GM21786 (cell line): ENCODE measurements around the gene ASB6.
"Not testable (repeated sequence)": the region's sequence is repeated elsewhere in the genome, so short reads cannot be mapped to it uniquely, and the experiment has no call there.

Experiments
- ATAC-seq: cut with Tn5 transposase; IDR thresholded peaks from one replicate; pipeline ENCODE4 v1.9.1; 2021; ENCODE audit not compliant: unreplicated experiment

Gene ASB6

DNA sequence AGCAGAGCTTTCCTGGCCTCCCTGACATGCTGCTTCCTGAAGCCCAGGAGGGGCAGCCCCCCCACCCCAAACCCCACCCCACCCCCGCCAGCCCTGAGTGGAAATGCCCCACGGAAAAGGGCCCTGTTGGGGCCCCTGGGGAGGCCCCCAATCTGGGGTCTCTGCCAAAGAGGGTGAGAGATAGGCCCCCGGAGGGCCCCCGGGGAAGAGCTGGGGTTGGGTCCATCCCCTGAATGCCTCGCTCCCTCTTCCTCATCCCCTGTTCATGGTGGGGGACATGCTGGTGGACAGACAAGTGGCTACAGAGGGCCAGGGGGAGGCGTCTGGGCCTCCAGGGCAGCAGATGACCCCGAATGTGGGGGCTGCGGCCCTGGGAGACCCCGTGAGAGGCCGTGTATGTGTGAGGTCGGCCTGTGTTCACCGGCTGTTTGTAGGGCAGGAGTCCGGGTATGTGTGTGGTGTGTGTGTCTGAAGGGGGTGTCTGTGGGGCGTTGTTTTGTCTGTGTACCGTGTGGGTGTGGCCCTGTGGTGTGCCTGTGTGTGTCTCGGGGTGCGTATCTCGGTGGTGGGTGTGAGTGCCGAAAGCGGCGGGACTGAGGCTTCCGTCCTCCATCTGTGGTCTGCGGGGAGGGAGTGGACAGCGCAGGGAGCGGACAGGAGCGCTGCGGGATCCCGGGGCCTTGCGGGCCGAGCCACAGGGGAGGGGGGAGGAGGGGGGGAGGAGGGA is 32.3 kb downstream of the ASB6 start:
- ATAC-seq, result no peak

DNA sequence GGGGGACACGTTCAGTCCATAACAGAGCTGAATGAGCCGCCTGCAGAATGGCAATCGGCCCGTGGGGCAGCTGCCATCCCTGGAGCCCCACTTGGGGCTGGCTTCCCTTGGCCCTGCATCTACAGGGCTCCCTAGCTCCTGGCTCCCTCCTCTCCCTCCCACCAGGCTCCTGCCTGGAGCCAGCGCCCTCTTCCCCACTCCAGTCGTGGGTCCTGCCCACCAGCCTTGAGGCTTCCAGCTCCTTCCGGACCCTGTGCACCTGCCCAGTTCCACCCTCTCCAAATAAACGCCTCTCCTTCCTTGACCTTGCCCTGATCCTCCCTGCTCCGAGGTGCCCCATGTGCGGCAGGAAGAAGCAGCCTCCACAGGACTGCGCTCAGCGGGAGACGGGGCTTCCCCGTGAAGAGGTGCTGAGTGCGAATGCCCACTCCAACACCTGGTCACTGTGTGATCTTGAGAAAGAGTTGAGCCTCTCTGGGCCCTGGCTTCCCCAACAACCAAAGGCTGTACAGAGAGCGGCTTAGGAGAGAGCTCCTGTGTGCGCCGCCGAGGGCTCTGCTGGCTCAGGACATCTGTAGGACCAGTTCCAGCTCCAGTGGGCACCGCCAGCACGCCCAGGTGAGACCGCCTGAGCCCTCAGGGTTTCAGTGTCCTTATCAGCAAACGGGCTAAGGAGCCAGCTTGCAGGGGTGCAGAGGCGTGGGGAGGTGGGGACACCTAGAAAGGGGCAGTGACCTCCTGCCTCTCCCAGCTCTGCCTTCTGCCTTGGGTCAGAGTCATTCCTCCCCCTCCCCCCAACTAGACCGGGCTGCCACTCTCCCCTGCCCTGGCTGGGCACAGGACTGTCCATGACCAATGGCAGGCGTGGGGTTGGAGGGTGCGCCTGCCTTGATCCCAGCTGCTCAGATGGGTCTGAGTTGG is 33.1 kb downstream of the ASB6 start:
- ATAC-seq, result no peak

DNA sequence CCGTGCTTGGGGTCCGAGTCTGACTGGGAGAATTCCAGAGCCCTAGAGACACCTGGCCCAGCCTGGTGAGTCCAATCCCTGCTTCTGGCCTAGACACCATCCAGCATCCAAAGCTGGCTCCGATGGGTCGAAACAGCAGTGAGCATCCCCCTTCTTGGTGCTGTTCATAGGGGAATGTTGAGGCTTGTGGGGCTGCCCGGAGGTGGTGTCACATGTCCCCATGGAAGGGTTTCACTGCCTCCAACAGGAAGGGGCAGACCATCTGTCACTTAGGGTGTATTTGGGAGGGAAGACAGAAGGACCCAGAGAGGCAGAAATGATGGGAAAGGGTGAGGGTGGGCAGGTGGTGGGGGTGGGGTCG is 34.9 kb downstream of the ASB6 start:
- no peak for ATAC-seq

DNA sequence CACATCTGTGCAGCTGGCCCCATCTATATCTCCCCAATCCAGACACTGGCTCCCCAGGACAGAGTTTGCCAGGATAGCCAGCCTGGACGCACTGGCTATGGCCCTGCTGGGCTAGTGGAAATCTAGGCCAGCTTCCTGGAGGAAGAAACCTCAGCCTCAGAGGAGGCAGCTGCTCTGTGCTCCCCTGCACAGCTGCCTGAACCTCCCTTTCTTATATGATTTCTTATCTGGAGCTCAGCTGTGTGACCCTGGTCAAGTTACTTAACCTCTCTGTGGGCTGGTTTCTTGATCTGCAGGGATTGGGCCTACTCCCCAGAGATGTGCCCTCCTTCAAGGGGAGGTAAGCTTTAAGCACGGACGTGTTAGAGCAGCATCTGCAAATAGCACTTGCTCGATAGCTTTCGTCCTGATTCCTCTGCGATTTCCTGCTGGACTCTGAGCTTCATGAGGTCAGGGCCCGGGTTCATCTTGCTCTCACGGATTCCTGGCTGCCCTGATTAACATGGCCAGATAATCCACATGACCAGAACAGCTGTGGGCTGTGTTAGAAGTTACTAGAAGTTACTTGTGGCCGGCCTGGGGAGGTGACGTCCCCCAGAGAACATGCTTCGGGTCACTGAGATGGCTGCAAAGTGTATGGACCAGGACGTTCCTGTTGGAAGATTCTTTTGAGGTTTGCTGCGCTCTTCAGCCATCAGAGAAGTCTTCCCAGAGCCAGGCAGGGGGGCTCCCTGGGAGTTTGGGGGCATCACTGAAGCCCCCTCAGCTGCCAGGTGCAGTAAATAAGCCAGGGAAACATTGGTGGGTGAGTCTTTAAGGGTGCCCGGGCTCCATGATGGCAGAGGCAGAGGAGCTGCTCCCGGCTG is 35.6 kb downstream of the ASB6 start:
- ATAC-seq, result no peak

DNA sequence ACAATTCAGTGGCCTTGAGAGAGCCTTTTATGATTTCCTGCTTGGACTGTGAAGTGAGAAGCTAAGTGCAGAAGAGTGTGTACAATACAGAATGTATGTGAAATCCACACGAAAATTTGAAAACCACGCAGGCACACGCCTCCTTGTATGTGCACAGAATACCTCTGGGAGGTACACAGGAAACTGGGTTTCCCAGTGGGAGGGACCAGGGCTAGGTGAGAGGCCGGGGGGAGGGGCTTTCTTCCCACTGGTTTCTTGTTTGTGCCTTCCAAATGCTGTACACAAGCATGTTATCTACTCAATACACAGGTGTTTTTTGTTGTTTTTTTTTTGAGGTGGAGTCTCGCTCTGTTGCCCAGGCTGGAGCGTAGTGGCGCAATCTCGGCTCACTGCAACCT is 37.2 kb downstream of the ASB6 start:
- no peak for ATAC-seq

DNA sequence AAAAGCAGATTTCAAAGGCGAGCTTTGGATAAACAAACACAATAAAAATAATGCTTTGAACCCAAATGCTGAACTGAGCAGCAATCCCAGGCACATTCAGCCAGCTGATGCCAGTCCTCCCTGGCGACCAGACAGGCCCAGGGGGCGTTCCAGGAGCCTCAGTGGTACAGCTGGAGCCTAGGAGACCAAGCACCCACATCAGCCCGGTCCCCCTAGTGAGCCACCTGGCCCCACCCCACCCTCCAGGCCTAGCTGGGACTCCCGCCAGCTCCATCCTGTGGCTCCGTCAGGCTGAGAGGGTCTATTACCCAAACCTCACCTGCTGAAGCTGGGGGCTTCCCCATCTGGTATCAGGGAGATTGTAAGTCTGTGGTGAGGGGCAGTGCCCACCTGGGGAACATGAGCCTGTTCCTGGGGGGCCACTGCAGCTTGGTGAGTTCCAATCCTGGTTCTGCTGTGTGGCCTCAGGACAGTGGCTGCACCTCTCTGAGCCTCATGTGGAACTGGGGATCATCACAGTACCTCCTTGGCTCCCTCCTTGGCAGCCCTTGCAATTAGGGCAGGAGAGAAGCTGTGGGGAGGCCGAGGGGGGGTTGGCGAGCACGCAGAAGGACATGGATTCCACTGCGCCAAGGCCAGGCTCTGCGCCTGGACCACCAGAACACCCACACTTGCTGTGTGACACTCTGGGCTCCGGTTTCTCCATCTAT is 37.7 kb downstream of the ASB6 start:
- ATAC-seq, result no peak

DNA sequence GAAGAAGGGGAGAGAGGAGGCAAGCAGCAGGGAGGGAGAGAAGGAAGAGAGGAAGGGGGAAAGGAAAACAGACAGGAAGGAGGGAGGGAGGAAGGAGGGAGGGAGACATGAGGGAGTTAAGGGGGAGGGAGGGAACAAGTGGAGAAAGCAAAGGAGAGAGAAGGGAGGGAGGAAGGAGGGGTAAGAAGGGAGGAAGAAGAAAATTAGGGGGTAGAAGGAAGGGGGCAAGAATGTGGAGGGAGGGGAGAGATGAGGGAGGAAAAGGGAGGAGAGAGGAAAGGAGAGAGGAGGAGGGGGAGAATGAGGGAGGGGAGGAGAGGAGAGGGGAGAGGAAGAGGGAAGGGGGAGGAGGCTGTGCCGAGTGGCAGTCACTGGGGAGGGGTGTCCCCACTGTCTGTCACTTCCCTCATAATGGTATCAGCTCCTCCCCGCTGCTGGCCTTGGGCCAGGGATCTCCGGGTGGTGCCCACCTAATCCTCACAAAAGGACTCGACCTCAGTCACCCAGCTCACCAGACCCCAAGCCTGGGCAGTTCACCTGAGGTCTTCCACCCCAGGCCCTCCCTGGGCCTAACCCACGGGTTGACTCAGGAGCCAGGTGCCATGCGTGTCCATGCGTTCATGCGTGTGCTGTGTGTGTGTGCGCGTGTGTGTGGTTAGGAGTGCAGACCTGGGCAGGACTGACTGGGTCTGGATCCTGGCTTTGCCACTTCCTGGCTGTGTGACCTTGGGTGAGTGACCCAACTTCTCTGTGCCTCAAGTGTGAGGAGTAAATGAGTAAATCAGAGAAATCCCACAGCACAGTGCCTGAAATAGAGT is 39.1 kb downstream of the ASB6 start:
- no peak for ATAC-seq

DNA sequence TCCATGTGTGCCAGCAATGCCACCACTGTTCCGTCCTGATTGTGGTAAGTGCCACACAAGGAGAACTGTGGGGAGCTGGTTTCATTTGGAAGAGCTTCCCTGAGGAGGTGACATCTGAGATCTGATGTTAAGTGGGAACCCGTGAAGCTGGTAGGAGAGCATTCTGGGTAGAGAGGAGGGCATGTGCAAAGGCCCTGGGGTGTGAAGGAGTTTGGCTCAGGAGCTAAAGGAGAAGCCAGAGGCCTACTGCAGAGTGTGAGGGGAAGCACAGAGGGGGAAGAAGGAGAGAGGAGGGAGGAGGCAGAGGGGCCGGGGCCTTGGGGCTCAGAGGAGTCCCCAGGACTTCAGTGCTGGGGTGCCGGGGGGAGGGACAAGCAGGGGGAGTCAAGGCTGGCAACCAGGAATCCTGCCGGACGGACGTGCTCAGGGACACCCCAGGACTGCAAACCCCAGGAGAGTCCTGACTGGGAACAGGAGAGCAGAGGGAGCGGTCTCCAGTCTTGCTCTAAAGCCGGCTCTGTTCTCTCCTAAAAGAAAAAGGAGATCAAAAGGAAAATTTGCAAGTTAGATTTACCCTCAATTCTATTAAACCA is 40.8 kb downstream of the ASB6 start:
- no peak for ATAC-seq

DNA sequence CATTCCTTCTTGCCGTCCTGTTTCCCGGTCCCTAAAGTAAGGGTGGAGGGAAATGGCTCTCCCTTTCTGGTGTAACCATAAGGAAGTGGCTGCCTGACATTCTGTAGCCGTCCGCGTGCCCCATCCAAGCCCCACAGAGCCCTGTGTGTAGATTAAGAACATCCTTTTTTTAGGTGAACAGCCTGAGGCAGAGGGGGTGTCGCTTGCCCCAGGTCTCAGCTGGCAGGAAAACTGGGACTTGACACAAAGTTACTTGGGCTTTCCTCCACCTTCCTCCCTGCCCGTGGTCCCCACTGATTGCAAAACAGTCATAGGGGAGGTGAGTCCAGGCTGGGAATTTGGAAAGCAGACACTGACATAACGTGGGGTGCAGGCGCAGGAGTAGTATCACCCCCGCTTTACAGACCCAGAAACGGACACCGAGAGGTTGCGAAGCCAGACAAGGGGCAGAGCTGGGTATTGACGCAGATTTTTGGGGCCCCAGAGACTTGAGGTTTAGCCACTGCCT is 43.8 kb downstream of the ASB6 start:
- no peak for ATAC-seq

DNA sequence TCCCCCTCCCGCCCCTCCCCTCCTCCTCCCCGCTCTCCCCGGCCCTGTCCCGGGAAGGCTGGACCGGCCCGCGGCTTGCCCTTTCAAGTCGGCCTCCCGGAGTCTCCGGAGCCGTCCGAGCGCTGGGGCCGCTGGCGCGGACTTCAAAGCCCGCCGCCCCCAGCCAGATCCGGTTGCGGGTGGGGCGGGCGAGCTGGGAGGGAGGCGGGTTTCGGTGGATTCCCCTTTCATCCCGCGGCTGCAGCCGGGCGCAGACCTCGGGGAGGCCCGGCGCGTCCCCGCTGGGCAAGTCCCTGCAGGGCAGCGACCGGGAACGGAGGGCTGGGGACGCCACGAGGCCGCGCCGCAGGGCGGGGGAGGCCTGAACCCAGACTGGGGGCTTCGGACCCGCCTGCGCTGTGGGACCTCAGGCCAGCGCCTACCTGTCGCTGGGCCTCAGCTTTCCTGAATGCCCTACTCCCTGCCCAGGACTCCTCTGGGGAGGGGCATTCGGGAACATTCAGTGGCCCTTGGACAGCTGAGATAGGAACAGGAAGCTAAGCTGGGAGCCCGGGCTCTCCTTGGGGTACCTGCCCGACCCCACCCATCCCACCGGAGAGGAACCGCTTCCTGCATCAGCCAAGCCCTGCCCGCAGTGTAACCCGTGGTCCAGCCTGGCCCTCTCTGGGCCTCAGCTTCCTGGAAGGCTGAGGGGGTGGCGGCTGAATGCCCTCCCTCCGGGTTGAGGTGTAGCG is 44.4 kb downstream of the ASB6 start:
- ATAC-seq, result peak; percentile 58

DNA sequence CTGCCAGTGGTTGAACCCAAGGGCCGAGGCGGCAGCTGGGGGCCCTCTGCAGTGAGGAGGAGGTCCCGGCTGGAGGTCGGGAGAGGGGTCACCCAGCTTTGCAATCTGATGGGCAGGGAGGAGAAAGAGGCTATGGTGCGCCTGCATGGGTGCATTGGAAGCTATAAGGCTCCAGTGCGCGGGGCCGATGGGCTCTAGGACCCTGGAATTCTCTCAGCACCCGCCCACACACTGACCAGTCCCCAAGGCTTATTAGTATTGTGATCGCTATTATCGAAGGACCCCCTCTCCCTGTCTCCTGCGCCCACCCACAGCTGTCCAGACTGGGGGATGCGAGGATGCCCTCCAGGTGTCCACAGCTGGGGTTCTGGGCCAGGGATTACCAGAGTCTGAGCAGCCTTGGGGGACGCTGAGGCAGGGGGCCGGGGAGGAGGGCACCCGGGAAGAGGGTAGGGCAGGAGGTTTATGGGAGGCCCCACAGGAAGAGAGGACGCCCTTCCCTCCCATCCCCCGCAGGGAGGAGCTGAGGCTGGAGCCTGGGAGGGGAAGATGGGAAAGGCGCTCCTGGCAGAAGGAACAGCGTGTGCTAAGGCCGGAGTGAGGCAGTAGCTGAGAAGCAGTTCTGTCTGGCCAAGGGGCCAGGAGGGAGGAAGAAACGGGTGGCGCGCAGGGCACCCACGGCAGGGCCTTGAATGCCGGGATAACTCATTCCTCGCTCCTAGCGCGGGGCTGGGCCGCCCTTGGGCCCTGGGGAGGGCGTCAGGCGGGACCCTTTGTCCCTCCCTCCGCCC is 45.2 kb downstream of the ASB6 start:
- ATAC-seq, result no peak

DNA sequence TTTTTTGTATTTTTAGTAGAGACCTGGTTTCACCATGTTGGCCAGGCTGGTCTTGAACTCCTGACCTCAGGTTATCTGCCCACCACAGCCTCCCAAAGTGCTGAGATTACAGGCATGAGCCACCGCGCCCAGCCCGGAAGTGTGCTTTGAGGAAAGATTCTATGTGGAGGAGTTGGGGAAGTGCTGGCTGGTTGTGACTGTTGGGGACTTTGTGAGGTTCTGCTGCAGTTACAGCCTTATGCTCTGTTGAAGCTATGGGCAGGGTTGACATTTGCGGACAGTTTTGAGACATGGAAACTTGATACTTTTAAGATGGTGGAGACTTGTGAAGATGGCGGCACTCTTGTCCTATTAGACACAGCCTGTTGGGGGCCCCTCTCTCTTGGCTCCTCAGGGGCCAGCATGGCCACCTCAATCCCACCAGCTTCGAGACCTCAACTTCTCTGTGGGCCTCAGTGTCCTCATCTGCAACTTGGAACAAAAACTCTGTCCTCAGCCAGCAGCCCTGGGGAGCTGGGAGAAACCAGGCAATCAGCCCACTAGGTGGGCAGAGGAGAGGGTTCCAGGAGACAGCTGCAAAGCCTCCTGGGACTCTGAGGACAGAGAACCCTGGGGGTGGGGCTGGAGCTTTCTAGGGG is 45.9 kb downstream of the ASB6 start:
- no peak for ATAC-seq

DNA sequence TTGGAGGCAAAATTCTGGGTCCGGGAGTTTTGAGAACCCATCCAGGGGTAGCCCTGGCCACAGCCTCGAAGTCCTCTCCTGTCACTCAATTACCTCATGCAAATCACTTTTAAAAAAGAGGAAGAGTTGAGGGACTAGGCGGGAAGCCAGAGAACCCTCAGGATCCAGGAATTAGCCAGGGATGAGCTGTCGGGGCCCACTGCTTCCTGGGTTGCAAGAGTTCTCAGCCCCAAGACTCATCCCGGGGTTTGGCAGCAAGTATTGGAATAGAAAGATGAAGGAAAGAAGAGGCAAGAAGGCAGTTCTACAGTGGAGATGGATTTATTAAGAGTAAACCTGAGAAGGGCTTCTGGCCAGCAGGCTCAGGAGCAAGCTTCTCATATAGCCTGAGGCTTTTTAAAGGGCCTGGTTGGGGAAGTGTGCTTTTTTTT is 46.6 kb downstream of the ASB6 start:
- no peak for ATAC-seq

DNA sequence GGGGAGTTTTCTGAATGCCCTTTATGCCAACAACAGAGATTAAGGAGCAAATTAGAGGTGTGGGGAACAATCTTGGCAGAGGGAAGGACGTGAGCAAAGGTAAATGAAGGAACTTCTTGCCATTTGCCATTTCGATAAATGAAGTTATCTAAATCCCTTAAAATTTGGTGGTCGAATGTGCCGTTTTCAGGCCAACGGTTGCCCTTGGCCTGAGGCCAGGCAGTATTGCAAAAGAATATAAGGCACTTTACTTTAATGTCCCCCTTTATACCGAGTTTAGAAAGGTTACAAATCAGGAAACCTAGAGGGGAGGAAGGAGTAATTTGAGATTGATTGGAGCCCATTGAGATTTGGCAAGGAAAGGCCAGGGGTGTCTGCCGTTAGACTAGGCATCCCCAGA is 47.3 kb downstream of the ASB6 start:
- ATAC-seq, result no peak

DNA sequence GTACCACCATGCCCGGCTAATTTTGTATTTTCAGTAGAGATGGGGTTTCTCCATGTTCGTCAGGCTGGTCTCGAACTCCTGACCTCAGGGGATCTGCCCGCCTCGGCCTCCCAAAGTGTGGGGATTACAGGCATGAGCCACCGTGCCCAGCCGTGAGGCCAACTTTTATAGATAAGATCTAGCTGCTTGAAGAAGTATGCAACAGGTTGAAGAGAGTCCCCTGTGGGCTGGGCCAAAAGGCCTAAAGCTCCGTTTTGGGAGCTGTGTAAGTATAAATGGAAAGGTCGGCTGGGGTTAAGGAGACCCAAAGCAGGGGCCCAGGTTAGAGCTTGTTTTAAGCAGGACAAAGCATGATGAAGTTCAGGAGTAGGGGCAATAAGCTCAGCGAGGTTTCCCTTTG is 49.2 kb downstream of the ASB6 start:
- not testable (repeated sequence) for ATAC-seq

DNA sequence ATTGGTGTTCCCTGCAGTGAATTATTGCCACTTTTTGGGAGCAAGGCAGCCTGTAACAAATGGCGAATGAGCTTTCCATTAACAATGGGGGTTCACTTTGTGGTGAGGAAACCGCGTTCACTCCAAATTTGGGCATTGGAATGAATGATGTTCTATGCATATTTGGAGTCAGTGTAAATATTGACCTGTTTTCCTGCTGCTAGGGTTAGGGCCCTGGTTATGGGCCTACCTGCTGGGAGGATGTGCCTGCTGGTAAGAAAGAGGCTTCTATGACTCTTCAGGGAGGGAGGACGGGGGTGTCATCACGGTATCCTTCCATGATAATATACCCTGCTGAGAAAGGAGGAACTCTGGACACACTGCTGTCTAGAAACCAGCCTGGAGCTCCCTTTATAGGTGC is 50.0 kb downstream of the ASB6 start:
- ATAC-seq, result no peak

DNA sequence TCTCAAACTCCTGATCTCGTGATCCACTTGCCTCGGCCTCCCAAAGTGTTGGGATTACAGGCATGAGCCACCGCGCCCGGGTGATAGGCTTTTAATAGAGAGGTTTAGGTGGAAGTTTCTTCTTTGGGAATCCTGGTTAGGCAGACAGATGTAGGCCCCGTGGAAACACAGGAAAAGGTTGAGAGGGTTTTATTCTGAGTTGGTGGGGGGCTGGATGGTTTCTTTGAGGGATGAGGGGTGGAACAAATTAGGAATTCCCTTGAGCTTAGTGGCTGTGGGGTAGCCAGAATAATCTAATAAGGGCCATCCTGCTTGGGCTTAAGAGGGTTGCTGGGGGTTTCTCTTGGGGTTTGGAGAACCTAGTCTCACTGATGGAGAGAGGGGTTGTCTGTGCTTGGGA is 51.5 kb downstream of the ASB6 start:
- ATAC-seq, result no peak
